SK-N-SH treated with all-trans-retinoic acid at 6 μM for 48 hours (cell line): ENCODE data around the gene FAM78B.

ENCODE experiments used
- ESRRG ChIP-seq: fragments of 250-450 bp; sonication (Bioruptor Pico); IDR thresholded peaks from 2 replicates; pipeline ENCODE4 v1.6.1; 2021; ENCODE audit warnings: mild to moderate bottlenecking
- ZFP3 ChIP-seq: fragments of 250-450 bp; sonication (Bioruptor Pico); IDR thresholded peaks from 2 replicates; pipeline ENCODE4 v1.5.0; 2020; ENCODE audit warnings: mild to moderate bottlenecking, moderate library complexity

DNA sequence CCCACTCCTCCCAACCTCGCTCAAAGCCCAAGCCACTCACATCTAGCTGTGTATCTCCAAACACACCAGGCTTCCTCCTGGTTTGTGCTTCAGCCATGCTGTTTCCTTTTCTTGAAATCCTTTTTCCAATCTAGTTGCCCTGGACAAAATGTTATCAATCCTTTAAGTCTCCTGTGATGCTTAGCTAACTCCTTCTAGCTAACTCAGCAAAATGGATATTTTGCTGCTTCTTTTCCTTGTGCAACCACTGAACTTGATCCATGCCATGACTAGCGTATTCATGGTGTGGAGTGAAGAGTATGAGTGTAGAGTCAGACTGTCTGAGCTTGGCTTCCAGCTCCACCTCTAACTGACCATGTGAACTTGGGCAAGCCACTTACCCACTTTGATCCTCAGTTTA, 33.9 kb upstream of the FAM78B start:
- no peak for TF ChIP-seq ZFP3 (CRISPR knock-in tag)
- TF ChIP-seq ESRRG (CRISPR knock-in tag): no peak
